Measurements from ENCODE around the gene UBE3D. TPM values are rescaled to one million over a fixed set of nuclear protein-coding genes. Genes with fewer than 3 reads are reported as not detected.

Gene UBE3D
- total RNA-seq, 1 experiment from 2014 or later: 9.5 TPM

DNA sequence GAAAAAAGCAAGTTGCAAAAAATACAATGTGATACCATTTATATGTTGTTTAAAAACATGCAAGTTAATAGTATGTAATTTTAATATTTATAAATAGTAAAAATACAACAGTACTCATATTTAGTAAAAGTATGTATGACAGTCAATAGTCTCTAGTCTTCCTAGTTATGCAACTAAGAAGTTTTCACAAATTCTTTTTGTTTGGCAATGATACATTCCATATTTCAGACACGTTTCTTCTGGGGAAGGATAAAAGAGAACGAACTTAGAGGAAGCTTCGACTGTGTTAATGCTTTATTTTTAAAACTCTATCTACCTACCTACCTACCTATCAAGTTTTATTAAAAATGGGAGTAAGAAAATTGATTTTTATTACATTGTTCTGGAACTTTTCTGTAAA, 77.7 kb downstream of the UBE3D start:
- intact Hi-C loops (cut with micrococcal nuclease; ENCODE audit: unreplicated experiment): no loop called here
- H3K4me1 Mint-ChIP-seq (ENCODE audit: low read depth, unreplicated experiment): no peaks in the 10 kb centered on the region
- H3K4me3 Mint-ChIP-seq (ENCODE audit: low read depth, unreplicated experiment): no peak overlapping the region
- TF ChIP-seq, protein P1, sequence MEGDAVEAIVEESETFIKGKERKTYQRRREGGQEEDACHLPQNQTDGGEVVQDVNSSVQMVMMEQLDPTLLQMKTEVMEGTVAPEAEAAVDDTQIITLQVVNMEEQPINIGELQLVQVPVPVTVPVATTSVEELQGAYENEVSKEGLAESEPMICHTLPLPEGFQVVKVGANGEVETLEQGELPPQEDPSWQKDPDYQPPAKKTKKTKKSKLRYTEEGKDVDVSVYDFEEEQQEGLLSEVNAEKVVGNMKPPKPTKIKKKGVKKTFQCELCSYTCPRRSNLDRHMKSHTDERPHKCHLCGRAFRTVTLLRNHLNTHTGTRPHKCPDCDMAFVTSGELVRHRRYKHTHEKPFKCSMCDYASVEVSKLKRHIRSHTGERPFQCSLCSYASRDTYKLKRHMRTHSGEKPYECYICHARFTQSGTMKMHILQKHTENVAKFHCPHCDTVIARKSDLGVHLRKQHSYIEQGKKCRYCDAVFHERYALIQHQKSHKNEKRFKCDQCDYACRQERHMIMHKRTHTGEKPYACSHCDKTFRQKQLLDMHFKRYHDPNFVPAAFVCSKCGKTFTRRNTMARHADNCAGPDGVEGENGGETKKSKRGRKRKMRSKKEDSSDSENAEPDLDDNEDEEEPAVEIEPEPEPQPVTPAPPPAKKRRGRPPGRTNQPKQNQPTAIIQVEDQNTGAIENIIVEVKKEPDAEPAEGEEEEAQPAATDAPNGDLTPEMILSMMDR (IDR thresholded peaks at IDR 0.05; ENCODE audit: unreplicated experiment): no peak
- H3K27me3 Mint-ChIP-seq (ENCODE audit: unreplicated experiment): no peaks in the 10 kb centered on the region
- BruUV-seq (replicated peaks): no TSS peak
- no peaks in the 10 kb centered on the region for H3K36me3 Mint-ChIP-seq (ENCODE audit: insufficient read depth, unreplicated experiment)
- DNase-seq: no peak
- H3K27ac Mint-ChIP-seq (ENCODE audit: unreplicated experiment): no peak overlapping the region
- H3K9me3 Mint-ChIP-seq (ENCODE audit: low read depth, unreplicated experiment): no peaks in the 10 kb centered on the region
- CTCF ChIA-PET: no interaction called here

DNA sequence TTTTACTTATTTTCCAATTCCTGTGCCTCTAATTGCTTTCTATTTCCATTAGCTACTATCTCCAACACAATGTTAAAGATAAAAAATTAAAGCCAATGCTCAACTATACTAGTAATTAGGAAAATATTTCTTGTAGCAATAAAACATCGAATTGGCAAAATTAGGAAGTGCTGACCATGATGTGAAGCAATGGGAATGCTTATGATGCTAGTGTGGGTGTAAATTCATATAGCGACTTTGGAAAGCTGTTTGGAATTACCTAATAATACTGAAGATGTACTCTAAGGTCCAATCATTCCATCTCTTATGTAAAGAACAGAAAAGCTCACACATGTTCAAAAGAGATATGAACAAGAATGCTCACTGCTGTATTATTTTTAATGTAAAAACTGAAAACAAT, 78.2 kb downstream of the UBE3D start:
- CTCF ChIA-PET: no interaction called here
- H3K9me3 Mint-ChIP-seq (ENCODE audit: low read depth, unreplicated experiment): no peaks in the 10 kb centered on the region
- no TSS peak for BruUV-seq (replicated peaks)
- no peaks in the 10 kb centered on the region for H3K36me3 Mint-ChIP-seq (ENCODE audit: insufficient read depth, unreplicated experiment)
- H3K4me3 Mint-ChIP-seq (ENCODE audit: low read depth, unreplicated experiment): no peak overlapping the region
- intact Hi-C loops (cut with micrococcal nuclease; ENCODE audit: unreplicated experiment): no loop called here
- H3K4me1 Mint-ChIP-seq (ENCODE audit: low read depth, unreplicated experiment): no peaks in the 10 kb centered on the region
- H3K27me3 Mint-ChIP-seq (ENCODE audit: unreplicated experiment): no peaks in the 10 kb centered on the region
- no peak for DNase-seq
- TF ChIP-seq, protein P1 (IDR thresholded peaks at IDR 0.05; ENCODE audit: unreplicated experiment): no peak
- no peak overlapping the region for H3K27ac Mint-ChIP-seq (ENCODE audit: unreplicated experiment)

DNA sequence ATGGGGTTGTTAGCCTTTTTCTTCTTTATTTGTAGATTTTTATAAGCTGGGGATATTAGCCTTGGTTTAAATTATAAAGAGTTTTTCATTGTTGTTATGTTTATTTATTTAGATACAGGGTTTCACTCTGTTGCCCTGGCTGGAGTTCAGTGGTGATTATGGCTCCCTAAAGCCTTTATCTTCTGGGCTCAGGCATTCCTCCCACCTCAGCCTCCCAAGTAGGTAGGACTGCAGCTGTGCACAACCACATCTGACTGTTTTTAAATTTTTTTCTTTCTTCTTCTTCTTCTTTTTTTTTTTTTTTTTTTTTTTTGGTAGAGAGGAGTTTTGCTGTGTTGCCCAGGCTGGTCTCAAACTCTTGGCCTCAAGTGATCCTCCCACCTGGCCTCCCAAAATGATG, 80.9 kb downstream of the UBE3D start:
- Mint-ChIP-seq H3K4me3 (ENCODE audit: low read depth, unreplicated experiment) (no peak overlapping the region), H3K27me3 (ENCODE audit: unreplicated experiment) (no peaks in the 10 kb centered on the region), H3K9me3 (ENCODE audit: low read depth, unreplicated experiment) (no peaks in the 10 kb centered on the region), H3K27ac (ENCODE audit: unreplicated experiment) (no peak overlapping the region), H3K36me3 (ENCODE audit: insufficient read depth, unreplicated experiment) (no peaks in the 10 kb centered on the region), H3K4me1 (ENCODE audit: low read depth, unreplicated experiment) (no peaks in the 10 kb centered on the region)
- BruUV-seq (replicated peaks): no TSS peak
- TF ChIP-seq, protein P1 (IDR thresholded peaks at IDR 0.05; ENCODE audit: unreplicated experiment): no peak
- CTCF ChIA-PET: no interaction called here
- intact Hi-C loops (cut with micrococcal nuclease; ENCODE audit: unreplicated experiment): no loop called here
- DNase-seq: no peak

DNA sequence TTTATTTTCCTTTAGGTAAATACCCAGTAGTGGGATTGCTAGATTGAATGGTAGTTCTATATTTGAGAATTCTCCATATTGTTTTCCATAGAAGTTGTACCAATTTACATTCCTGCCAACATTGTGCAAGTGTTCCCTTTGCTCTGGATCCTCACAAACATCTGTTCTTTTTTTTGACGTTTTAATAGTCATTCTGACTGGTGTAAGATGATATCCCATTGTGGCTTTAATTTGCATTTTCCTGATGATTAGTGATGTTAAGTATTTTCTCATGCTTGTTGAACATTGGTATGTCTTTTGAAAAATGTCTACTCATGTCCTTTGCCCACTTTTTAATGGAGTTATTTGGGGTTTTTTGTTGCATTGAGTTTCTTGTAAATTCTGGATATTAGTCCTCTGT, 85.6 kb downstream of the UBE3D start:
- no peaks in the 10 kb centered on the region for H3K9me3 Mint-ChIP-seq (ENCODE audit: low read depth, unreplicated experiment)
- H3K4me3 Mint-ChIP-seq (ENCODE audit: low read depth, unreplicated experiment): no peak overlapping the region
- intact Hi-C loops (cut with micrococcal nuclease; ENCODE audit: unreplicated experiment): no loop called here
- DNase-seq: no peak
- H3K4me1 Mint-ChIP-seq (ENCODE audit: low read depth, unreplicated experiment): no peaks in the 10 kb centered on the region
- H3K27ac Mint-ChIP-seq (ENCODE audit: unreplicated experiment): no peak overlapping the region
- no peaks in the 10 kb centered on the region for H3K27me3 Mint-ChIP-seq (ENCODE audit: unreplicated experiment)
- CTCF ChIA-PET: no interaction called here
- BruUV-seq (replicated peaks): no TSS peak
- no peaks in the 10 kb centered on the region for H3K36me3 Mint-ChIP-seq (ENCODE audit: insufficient read depth, unreplicated experiment)
- TF ChIP-seq, protein P1 (IDR thresholded peaks at IDR 0.05; ENCODE audit: unreplicated experiment): no peak

DNA sequence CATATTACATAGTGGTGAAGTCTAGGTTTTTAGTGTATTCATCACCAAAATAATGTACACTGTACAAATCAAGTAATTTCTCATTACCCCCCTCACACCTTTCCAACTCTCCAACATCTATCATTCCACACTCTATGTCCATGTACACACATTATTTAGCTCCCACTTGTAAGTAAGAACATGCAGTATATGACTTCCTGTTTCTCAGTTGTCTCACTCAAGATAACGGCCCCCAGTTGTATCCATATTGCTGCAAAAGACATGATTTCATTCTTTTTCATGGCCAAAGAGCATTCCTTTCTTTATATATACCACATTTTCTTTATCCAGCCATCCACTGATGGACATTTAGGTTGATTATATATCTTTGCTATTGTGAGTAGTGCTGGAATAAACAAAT, 86.0 kb downstream of the UBE3D start:
- no peak for DNase-seq
- Mint-ChIP-seq H3K27ac (ENCODE audit: unreplicated experiment) (no peak overlapping the region), H3K36me3 (ENCODE audit: insufficient read depth, unreplicated experiment) (no peaks in the 10 kb centered on the region), H3K9me3 (ENCODE audit: low read depth, unreplicated experiment) (no peaks in the 10 kb centered on the region), H3K4me3 (ENCODE audit: low read depth, unreplicated experiment) (no peak overlapping the region), H3K27me3 (ENCODE audit: unreplicated experiment) (no peaks in the 10 kb centered on the region), H3K4me1 (ENCODE audit: low read depth, unreplicated experiment) (no peaks in the 10 kb centered on the region)
- TF ChIP-seq, protein P1 (IDR thresholded peaks at IDR 0.05; ENCODE audit: unreplicated experiment): no peak
- BruUV-seq (replicated peaks): no TSS peak
- CTCF ChIA-PET: no interaction called here
- intact Hi-C loops (cut with micrococcal nuclease; ENCODE audit: unreplicated experiment): no loop called here
